T-helper 17 cell (primary cell): ENCODE data around the gene SYTL1. TPM values are rescaled to one million over a fixed set of nuclear protein-coding genes. Genes with fewer than 3 reads are reported as not detected.

Experiments used
- ATAC-seq: fragments of 150-1000 bp; cut with Tn5 transposase; 2 replicates; pipeline ENCODE4 v1.10.0; 2021; ENCODE audit warnings: mild to moderate bottlenecking, moderate library complexity
- DNase-seq, 3 donors: peaks; one replicate each; pipeline versions ENCODE4 v3.0.0 to v3.0.0-alpha.2; 2020 to 2021
- H3K9me3 ChIP-seq: one replicate; pipeline ENCODE4 v1.7.0; 2013; ENCODE audit warnings: low read length, mild to moderate bottlenecking; ENCODE audit not compliant: control insufficient read depth, poor library complexity, severe bottlenecking
- H3K27ac Mint-ChIP-seq: one replicate; pipeline ENCODE4 v1.8.0; 2022; ENCODE audit warnings: mild to moderate bottlenecking, moderate library complexity, mixed read lengths
- H3K27me3 Mint-ChIP-seq: one replicate; pipeline ENCODE4 v1.8.0; 2022; ENCODE audit warnings: mixed read lengths
- H3K36me3 Mint-ChIP-seq: one replicate; pipeline ENCODE4 v1.8.0; 2022; ENCODE audit warnings: low read depth, mixed read lengths
- H3K4me1 Mint-ChIP-seq: one replicate; pipeline ENCODE4 v1.8.0; 2022; ENCODE audit warnings: mild to moderate bottlenecking, mixed read lengths
- H3K4me3 Mint-ChIP-seq: one replicate; pipeline ENCODE4 v1.8.0; 2022; ENCODE audit warnings: mild to moderate bottlenecking, moderate library complexity, mixed read lengths
- total RNA-seq, 4 donors: library from RNA in 2 of 4; stranded (reverse) in 2 of 4; gene quantifications; one replicate each; pipeline ENCODE4 v1.2.3 and lab custom pipeline; 2022 to 2026

SYTL1 gene
- total RNA-seq = 100 to 1,000 TPM; 206 to 261 TPM
- 181 to 203 reads per million in 2 donors for total RNA-seq (lab: John Stamatoyannopoulos, UW)

- peaks cover 9% of the 10 kb centered on the region for H3K36me3 Mint-ChIP-seq
- H3K9me3 ChIP-seq = no peaks in the 10 kb centered on the region
- H3K27ac Mint-ChIP-seq = peak within 1 kb of the TSS; percentile 98
- H3K27me3 Mint-ChIP-seq = no peaks in the 10 kb centered on the region
- peak; percentile 66 for ATAC-seq
- H3K4me1 Mint-ChIP-seq = peaks cover 49% of the 10 kb centered on the region
- peak; percentile 45 to 56 (median 54) for DNase-seq
- peak within 1 kb of the TSS; percentile 99 for H3K4me3 Mint-ChIP-seq
These were observed at the start of gene SYTL1 for GRCh38 chr1:27341525-27342252. SYTL1 (plus strand) TSS chr1:27342022; CDS start chr1:27345335, 3,313 bp downstream.

- Mint-ChIP-seq H3K36me3 (peaks cover 8% of the 10 kb centered on the region), H3K27ac (no peak overlapping the region), H3K4me1 (peaks cover 3% of the 10 kb centered on the region), H3K27me3 (no peaks in the 10 kb centered on the region), H3K4me3 (no peak overlapping the region)
- no peak for DNase-seq
- no peaks in the 10 kb centered on the region for H3K9me3 ChIP-seq
- ATAC-seq = no peak
These were observed 49.7 kb upstream of the SYTL1 start for GRCh38 chr1:27292106-27292505.

- H3K9me3 ChIP-seq = no peaks in the 10 kb centered on the region
- no peak overlapping the region for H3K4me3 Mint-ChIP-seq
- H3K4me1 Mint-ChIP-seq = peaks cover 3% of the 10 kb centered on the region
- no peak for ATAC-seq
- H3K27ac Mint-ChIP-seq = no peak overlapping the region
- DNase-seq = no peak
- no peaks in the 10 kb centered on the region for H3K27me3 Mint-ChIP-seq
- peaks cover 2% of the 10 kb centered on the region for H3K36me3 Mint-ChIP-seq
These were observed 47.9 kb upstream of the SYTL1 start for GRCh38 chr1:27293915-27294314.

- Mint-ChIP-seq H3K4me1 (peaks cover 7% of the 10 kb centered on the region), H3K27me3 (no peaks in the 10 kb centered on the region), H3K27ac (no peak overlapping the region), H3K36me3 (peaks cover 3% of the 10 kb centered on the region), H3K4me3 (no peak overlapping the region)
- DNase-seq = peak; percentile 45 to 62 (median 60)
- peak; percentile 67 for ATAC-seq
- no peaks in the 10 kb centered on the region for H3K9me3 ChIP-seq
These were observed 45.0 kb upstream of the SYTL1 start for GRCh38 chr1:27296773-27297291.

- H3K4me3 Mint-ChIP-seq = no peak overlapping the region
- no peaks in the 10 kb centered on the region for H3K27me3 Mint-ChIP-seq
- ATAC-seq = no peak
- H3K4me1 Mint-ChIP-seq = peaks cover 7% of the 10 kb centered on the region
- DNase-seq = no peak
- peaks cover 3% of the 10 kb centered on the region for H3K36me3 Mint-ChIP-seq
- H3K9me3 ChIP-seq = no peaks in the 10 kb centered on the region
- no peak overlapping the region for H3K27ac Mint-ChIP-seq
These were observed 43.9 kb upstream of the SYTL1 start for GRCh38 chr1:27297903-27298302.

- H3K27me3 Mint-ChIP-seq = no peaks in the 10 kb centered on the region
These were observed 43.0 kb upstream of the SYTL1 start for GRCh38 chr1:27298632-27299384.

GRCh38 chr1:27299385-27300271 lies 42.2 kb upstream of the SYTL1 start:
- peaks cover 7% of the 10 kb centered on the region for H3K4me1 Mint-ChIP-seq
- peaks cover 3% of the 10 kb centered on the region for H3K36me3 Mint-ChIP-seq
- H3K27ac Mint-ChIP-seq = no peak overlapping the region
- H3K27me3 Mint-ChIP-seq = no peaks in the 10 kb centered on the region
- ATAC-seq (no peak), DNase-seq (no peak)
- no peak overlapping the region for H3K4me3 Mint-ChIP-seq
- no peaks in the 10 kb centered on the region for H3K9me3 ChIP-seq

More at GRCh38 chr1:27298632-27299384, 43.0 kb upstream of the SYTL1 start:
- H3K4me3 Mint-ChIP-seq = no peak overlapping the region
- no peak overlapping the region for H3K27ac Mint-ChIP-seq
- no peaks in the 10 kb centered on the region for H3K9me3 ChIP-seq
- ATAC-seq (no peak), DNase-seq (no peak)
- peaks cover 7% of the 10 kb centered on the region for H3K4me1 Mint-ChIP-seq
- peaks cover 3% of the 10 kb centered on the region for H3K36me3 Mint-ChIP-seq

GRCh38 chr1:27300341-27301051 lies 41.3 kb upstream of the SYTL1 start:
- H3K9me3 ChIP-seq = no peaks in the 10 kb centered on the region
- peaks cover 7% of the 10 kb centered on the region for H3K4me1 Mint-ChIP-seq
- DNase-seq (peak; percentile 64 to 73 (median 67)), ATAC-seq (peak; percentile 94)
- no peaks in the 10 kb centered on the region for H3K27me3 Mint-ChIP-seq
- H3K36me3 Mint-ChIP-seq = peaks cover 3% of the 10 kb centered on the region
- H3K27ac Mint-ChIP-seq = no peak overlapping the region
- H3K4me3 Mint-ChIP-seq = no peak overlapping the region

GRCh38 chr1:27301052-27301422 lies 40.8 kb upstream of the SYTL1 start:
- DNase-seq = no peak
- H3K9me3 ChIP-seq = no peaks in the 10 kb centered on the region
- Mint-ChIP-seq H3K36me3 (peaks cover 3% of the 10 kb centered on the region), H3K27me3 (no peaks in the 10 kb centered on the region), H3K4me1 (peaks cover 7% of the 10 kb centered on the region), H3K27ac (no peak overlapping the region), H3K4me3 (no peak overlapping the region)
- no peak for ATAC-seq

- H3K27ac Mint-ChIP-seq = no peak overlapping the region
- DNase-seq (no peak), ATAC-seq (no peak)
- H3K4me1 Mint-ChIP-seq = peaks cover 7% of the 10 kb centered on the region
- H3K4me3 Mint-ChIP-seq = no peak overlapping the region
- peaks cover 3% of the 10 kb centered on the region for H3K36me3 Mint-ChIP-seq
- H3K9me3 ChIP-seq = no peaks in the 10 kb centered on the region
- H3K27me3 Mint-ChIP-seq = no peaks in the 10 kb centered on the region
These were observed 40.1 kb upstream of the SYTL1 start for GRCh38 chr1:27301582-27302199.

GRCh38 chr1:27302612-27303011 lies 39.2 kb upstream of the SYTL1 start:
- no peaks in the 10 kb centered on the region for H3K9me3 ChIP-seq
- no peak overlapping the region for H3K4me3 Mint-ChIP-seq
- H3K36me3 Mint-ChIP-seq = peaks cover 3% of the 10 kb centered on the region
- H3K4me1 Mint-ChIP-seq = peaks cover 7% of the 10 kb centered on the region
- DNase-seq (no peak), ATAC-seq (no peak)
- no peaks in the 10 kb centered on the region for H3K27me3 Mint-ChIP-seq
- no peak overlapping the region for H3K27ac Mint-ChIP-seq

- no peaks in the 10 kb centered on the region for H3K9me3 ChIP-seq
- H3K27me3 Mint-ChIP-seq = no peaks in the 10 kb centered on the region
- DNase-seq (no peak), ATAC-seq (no peak)
- peaks cover 7% of the 10 kb centered on the region for H3K4me1 Mint-ChIP-seq
- H3K36me3 Mint-ChIP-seq = peaks cover 3% of the 10 kb centered on the region
- H3K27ac Mint-ChIP-seq = no peak overlapping the region
- no peak overlapping the region for H3K4me3 Mint-ChIP-seq
These were observed 38.3 kb upstream of the SYTL1 start for GRCh38 chr1:27303509-27303908.
